Lung microvascular endothelial cell (primary cell): Measurements from ENCODE around the gene EPB41L4A. TPM values are rescaled to one million over a fixed set of nuclear protein-coding genes. Genes with fewer than 3 reads are reported as not detected.
"Not testable (repeated sequence)": the region's sequence is repeated elsewhere in the genome, so short reads cannot be mapped to it uniquely, and the experiment has no call there.

Experiments
- DNase-seq, 2 donors: peaks; one replicate each; pipeline versions ENCODE4 v3.0.0 to v3.0.0-alpha.2; 2010; ENCODE audit warnings: low read depth in 2 of 2
- total RNA-seq: library from RNA; depleted of rRNA; stranded (reverse); fragments of >200 nt; gene quantifications from 2 replicates; pipeline ENCODE4 v1.2.1, GENCODE V29; 2014

EPB41L4A gene
- total RNA-seq, 1 donor from 2014 or later: 49.6 TPM

GRCh38 chr5:112257976-112258375, 161.1 kb downstream of the EPB41L4A start:
- peak; percentile 28 to 62 for DNase-seq

GRCh38 chr5:112257005-112257404, 162.1 kb downstream of the EPB41L4A start:
- DNase-seq: no peak

- DNase-seq: peak; percentile 4 to 5
Measured at GRCh38 chr5:112254303-112254702, 164.8 kb downstream of the EPB41L4A start.

GRCh38 chr5:112253478-112254250, 165.4 kb downstream of the EPB41L4A start:
- peak; percentile 85 to 96 for DNase-seq

- DNase-seq: peak; percentile 11 to 28
Measured at GRCh38 chr5:112250551-112250950, 168.5 kb downstream of the EPB41L4A start.

- no peak for DNase-seq
Measured at GRCh38 chr5:112248623-112249022, 170.5 kb downstream of the EPB41L4A start.

- no peak for DNase-seq
Measured at GRCh38 chr5:112247960-112248359, 171.1 kb downstream of the EPB41L4A start.

GRCh38 chr5:112245656-112246055, 173.4 kb downstream of the EPB41L4A start:
- no peak for DNase-seq

- peak in 1 of 2 donors; percentile 4 for DNase-seq
Measured at GRCh38 chr5:112239996-112240395, 179.1 kb downstream of the EPB41L4A start.

GRCh38 chr5:112238473-112238872, 180.6 kb downstream of the EPB41L4A start:
- DNase-seq: peak in 1 of 2 donors; percentile 54

- no peak for DNase-seq
Measured at GRCh38 chr5:112237456-112237855, 181.6 kb downstream of the EPB41L4A start.

- no peak for DNase-seq
Measured at GRCh38 chr5:112234000-112234399, 185.1 kb downstream of the EPB41L4A start.

GRCh38 chr5:112232667-112233066, 186.4 kb downstream of the EPB41L4A start:
- DNase-seq: no peak

GRCh38 chr5:112230606-112231005, 188.5 kb downstream of the EPB41L4A start:
- DNase-seq: no peak

- DNase-seq: peak; percentile 43 to 44
Measured at GRCh38 chr5:112228667-112229066, 190.4 kb downstream of the EPB41L4A start.

GRCh38 chr5:112227911-112228631, 191.0 kb downstream of the EPB41L4A start:
- DNase-seq: no peak

- DNase-seq: no peak
Measured at GRCh38 chr5:112226215-112226614, 192.9 kb downstream of the EPB41L4A start.

- DNase-seq: not testable (repeated sequence)
Measured at GRCh38 chr5:112222997-112223396, 196.1 kb downstream of the EPB41L4A start.

- DNase-seq: no peak
Measured at GRCh38 chr5:112221128-112221527, 197.9 kb downstream of the EPB41L4A start.

- DNase-seq: no peak
Measured at GRCh38 chr5:112219000-112219399, 200.1 kb downstream of the EPB41L4A start.

GRCh38 chr5:112217843-112218579, 201.1 kb downstream of the EPB41L4A start:
- no peak for DNase-seq

GRCh38 chr5:112216140-112216539, 202.9 kb downstream of the EPB41L4A start:
- DNase-seq: no peak
